ENCODE data around the gene ELMO3. TPM values are rescaled to one million over a fixed set of nuclear protein-coding genes. Genes with fewer than 3 reads are reported as not detected.

Gene ELMO3
- total and polyA plus RNA-seq, 9 donors, result 1.1 to 14.8 (median 2.7) TPM; not detected in 1

DNA sequence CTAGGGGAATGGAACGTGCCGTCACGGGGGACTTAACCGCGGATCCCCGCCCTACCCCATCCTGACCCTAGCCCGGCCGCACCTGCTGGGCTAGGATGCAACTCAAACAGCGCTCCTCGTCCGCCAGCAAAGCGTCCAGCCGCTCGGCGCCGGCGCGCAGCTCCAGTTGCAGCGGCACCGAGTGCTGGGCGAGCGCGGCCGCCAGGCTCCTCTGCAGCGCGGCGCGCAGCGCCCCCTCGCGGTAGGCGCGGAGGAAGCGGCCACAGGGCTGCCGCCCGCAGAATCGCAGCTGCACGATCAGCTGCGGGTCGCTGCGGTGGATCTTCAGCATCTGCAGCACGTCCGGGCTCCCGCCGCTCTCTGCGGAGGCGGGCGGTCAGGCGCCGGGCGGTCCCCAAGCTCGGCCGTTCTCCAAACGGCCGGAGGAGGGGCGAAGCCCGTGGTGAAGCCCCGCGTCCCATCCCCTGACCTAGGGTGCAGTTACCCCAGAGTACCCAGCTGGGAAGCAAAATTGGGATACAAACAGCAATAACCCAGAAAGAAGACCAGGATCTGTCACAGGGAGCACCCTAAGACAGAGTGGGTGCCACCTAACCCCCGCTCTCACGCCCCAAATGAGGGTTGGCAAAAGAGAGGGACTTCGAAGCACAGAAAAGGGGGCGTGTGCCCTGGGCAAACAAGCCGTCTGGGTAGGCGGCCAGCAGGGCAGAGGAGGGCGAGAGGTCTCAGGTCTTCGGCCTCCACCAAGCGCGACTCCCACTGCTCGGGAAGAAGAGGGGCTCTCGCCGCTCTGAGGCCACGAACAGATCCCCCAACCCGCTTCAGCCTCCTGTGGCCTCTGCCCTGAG is 43.4 kb upstream of the ELMO3 start:
- Histone ChIP-seq H3K27me3 (no peaks in the 10 kb centered on the region), H3K27ac (no peak overlapping the region), H3K4me3 (no peak overlapping the region), H3K4me1 (ENCODE audit: insufficient read depth) (peaks cover 5% of the 10 kb centered on the region), H3K9me3 (no peaks in the 10 kb centered on the region), H3K36me3 (no peaks in the 10 kb centered on the region)
- 10 to 20% (median 15%) methylated on average over 46 to 74 of the region's 74 CpGs for WGBS, 3 donors
- intact Hi-C loops (cut with DNase I), result loop anchor here in 3 of 4 donors (2.0 to 10.0 kb wide), 4 partner anchors 179 to 261 kb away; partner anchors contain the start of gene CES3 (in 1 of the 3)
- DNase-seq, result peak; percentile 72 to 89 (median 81)
- TF ChIP-seq EP300 (IDR thresholded peaks at IDR 0.05), result no peak
- peak; percentile 22 for TF ChIP-seq POLR2A (IDR thresholded peaks at IDR 0.05)
- TF ChIP-seq, protein P1, sequence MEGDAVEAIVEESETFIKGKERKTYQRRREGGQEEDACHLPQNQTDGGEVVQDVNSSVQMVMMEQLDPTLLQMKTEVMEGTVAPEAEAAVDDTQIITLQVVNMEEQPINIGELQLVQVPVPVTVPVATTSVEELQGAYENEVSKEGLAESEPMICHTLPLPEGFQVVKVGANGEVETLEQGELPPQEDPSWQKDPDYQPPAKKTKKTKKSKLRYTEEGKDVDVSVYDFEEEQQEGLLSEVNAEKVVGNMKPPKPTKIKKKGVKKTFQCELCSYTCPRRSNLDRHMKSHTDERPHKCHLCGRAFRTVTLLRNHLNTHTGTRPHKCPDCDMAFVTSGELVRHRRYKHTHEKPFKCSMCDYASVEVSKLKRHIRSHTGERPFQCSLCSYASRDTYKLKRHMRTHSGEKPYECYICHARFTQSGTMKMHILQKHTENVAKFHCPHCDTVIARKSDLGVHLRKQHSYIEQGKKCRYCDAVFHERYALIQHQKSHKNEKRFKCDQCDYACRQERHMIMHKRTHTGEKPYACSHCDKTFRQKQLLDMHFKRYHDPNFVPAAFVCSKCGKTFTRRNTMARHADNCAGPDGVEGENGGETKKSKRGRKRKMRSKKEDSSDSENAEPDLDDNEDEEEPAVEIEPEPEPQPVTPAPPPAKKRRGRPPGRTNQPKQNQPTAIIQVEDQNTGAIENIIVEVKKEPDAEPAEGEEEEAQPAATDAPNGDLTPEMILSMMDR (IDR thresholded peaks at IDR 0.05), result peak; percentile 95 to 98 (median 98)

DNA sequence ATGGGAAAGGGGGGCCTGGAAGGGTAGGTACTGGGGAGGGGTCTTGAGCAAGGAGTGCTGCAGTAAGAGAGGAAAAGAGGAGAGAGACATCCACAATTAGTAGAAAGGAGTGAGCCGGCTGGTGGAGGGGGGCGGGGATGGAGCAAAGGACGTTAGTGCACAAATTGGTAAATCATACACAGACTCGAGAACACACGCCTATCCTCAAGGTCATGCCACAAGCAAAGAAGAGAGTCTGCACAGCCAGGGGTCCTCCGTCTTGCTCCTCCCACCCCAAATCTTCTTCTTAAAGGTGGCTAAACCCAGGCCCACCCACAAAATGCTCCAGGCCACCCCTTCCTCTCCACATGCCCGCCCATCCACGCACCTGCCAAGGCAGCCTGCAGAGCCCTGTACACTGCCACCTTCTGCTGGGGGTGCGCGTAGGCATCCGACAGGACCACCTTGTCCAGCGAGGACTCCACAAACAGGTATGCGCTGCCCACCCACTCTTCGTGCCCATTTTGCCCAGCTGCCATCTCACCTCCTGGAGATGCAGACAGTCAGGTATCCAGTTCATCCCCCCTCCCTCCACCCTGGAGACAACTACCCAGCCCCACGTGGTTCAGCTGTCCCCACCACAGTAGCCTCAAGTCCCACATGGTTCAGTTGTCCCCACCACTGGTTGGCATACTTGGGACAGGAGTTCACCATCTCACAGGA is 42.6 kb upstream of the ELMO3 start:
- TF ChIP-seq EP300 (IDR thresholded peaks at IDR 0.05) (no peak), POLR2A (IDR thresholded peaks at IDR 0.05) (no peak)
- TF ChIP-seq, protein P1 (IDR thresholded peaks at IDR 0.05), result no peak
- Histone ChIP-seq H3K4me3 (no peak overlapping the region), H3K27ac (no peak overlapping the region), H3K27me3 (no peaks in the 10 kb centered on the region), H3K36me3 (no peaks in the 10 kb centered on the region), H3K9me3 (no peaks in the 10 kb centered on the region), H3K4me1 (ENCODE audit: insufficient read depth) (peaks cover 9% of the 10 kb centered on the region)
- peak in 1 of 5 donors; percentile 32 for DNase-seq
- intact Hi-C loops (cut with DNase I), result loop anchor here in 2 of 4 donors (5.0 to 10.0 kb wide), 3 partner anchors 194 to 261 kb away; partner anchors contain the start of gene CES3 (in 1 of the 2)
- WGBS, 3 donors, result 51 to 66% (median 58%) methylated on average over 15 of the region's 15 CpGs

DNA sequence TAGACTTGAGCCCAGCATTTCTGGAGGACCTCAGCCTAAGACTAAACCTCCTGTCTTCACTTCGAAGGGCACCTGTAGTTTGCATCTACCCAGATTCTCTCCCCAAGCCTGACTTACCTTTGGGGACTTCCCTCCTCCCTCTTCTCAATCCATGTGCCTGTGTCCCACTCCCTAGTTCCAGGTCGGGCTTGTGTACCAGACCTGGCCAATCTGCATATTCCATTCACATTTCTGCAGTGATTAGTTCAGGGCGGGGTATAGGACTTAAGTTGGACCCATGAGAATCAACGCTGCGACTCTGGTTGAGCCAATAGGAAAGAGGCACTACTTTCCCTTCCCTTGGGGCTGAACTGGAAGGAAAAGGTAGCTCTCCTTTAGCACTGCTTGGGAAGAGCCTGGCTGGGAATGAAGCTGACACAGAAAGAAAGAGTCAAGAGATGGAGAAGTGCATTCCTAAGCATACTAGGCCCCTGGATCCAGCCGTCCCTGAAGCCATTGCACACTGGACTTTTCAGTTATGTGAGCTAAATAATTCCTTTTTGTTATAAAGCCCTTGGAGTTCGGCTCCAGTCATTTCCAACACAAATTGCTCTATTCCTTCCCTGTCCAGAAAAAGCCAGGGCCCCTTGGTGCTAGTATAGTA is 41.7 kb upstream of the ELMO3 start:
- H3K27ac ChIP-seq, result no peak overlapping the region
- no peaks in the 10 kb centered on the region for H3K9me3 ChIP-seq
- H3K36me3 ChIP-seq, result no peaks in the 10 kb centered on the region
- WGBS, 3 donors, result 65 to 71% (median 71%) methylated on average over 7 of the region's 7 CpGs
- H3K4me3 ChIP-seq, result no peak overlapping the region
- TF ChIP-seq EP300 (IDR thresholded peaks at IDR 0.05) (no peak), POLR2A (IDR thresholded peaks at IDR 0.05) (no peak)
- TF ChIP-seq, protein P1 (IDR thresholded peaks at IDR 0.05), result no peak
- no peak for DNase-seq
- intact Hi-C loops (cut with DNase I), result loop anchor here in 2 of 4 donors (5.0 to 10.0 kb wide), 3 partner anchors 195 to 262 kb away; partner anchors contain the start of gene CES3 (in 1 of the 2)
- H3K27me3 ChIP-seq, result no peaks in the 10 kb centered on the region
- H3K4me1 ChIP-seq (ENCODE audit: insufficient read depth), result peaks cover 9% of the 10 kb centered on the region

Data from ovary (tissue), 9 donors.